K562 treated with DMSO at 1 percent for 12 hours (cell line): ENCODE measurements around the gene EHBP1L1. TPM values are rescaled to one million over a fixed set of nuclear protein-coding genes. Genes with fewer than 3 reads are reported as not detected.

ENCODE experiments used
- total RNA-seq: library from RNA; unstranded; fragments of 300-600 nt; gene quantifications from 2 replicates; pipeline ENCODE4 v1.2.3, GENCODE V29; 2022; ENCODE audit not compliant: insufficient read depth

The EHBP1L1 gene
- total RNA-seq = 47.2 and 71.8 TPM in 2 replicates

DNA sequence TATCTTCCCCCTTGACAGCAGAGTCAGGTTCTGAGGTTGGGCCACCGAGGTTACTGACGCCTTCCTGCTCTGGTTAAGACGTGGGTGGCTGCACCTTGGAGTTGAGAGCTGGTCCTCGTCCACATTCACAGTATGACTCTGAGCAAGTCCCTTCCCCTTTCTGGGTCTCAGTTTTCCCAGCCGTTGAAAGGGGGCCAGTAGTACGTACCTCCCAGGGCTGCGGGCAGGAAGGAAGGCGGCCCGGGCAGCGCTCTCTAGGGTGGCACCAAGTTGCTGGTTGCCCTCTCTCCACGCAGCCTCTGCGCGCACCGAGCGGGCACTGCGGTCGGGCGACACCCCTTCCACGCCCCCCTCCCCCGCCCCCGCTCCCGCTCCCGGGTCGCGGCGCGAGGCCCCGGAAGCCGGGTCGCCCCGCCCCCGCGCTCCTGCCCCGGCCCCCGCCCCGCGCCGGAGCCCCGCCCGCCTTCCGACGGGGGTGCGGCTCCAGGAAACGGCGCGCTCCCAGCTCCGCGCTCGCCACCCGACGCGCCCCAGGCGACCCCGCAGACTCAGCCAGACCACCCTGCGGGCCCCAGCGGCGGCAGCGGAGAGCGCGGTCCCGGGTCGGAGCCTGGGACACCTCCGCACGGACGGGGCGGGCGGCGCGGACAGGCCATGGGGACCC is at the start of gene EHBP1L1:
TSS of gene EHBP1L1 (plus strand) at position 486 of the 664 bp plus-strand sequence. CDS start 250 bp downstream, outside the sequence.

DNA sequence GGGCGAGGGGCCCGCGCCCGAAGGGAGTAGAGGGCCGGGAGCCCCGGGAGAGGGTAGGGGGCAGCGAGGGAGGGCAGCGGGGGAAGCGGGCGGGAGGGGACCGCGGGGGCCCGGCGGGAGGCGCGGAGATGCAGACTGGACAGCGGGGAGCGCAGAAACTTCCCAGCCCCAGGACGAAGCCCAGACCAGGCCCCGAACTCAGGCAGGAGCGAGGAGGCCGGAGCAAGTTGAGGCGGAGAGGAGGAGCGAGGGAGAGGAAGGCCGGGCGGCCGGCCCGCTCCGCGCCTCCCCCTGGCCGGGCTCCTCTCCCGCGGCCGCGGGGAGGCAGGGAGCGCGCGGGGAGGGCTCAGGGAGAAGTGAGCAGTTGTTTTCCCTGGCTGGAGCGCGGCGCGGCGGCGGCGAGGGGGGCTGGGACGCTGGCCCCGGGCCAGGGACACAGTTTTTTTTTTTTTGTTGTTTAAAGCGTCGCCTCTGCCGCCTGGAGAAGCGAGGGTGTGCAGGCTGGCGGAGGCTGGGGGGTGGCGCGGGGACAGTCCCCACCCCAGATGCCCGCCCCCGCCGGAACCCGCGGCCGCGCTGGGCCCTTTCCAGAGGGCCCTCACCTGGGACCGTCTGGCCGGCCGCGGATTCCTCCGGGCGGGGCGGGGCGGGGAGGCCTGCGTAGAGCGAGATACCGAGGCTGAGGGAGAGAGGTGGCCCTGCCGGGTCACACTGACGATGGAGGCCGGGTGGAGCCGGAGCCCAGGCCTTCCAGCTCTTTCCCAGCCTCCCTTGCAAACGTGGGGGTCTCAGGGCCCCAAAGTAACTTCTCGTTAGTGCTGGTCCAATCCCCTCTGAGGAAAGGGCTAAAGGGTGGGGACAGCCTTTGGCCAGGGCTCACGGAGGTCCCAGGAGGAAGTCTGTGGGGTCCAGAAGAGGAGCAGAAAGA is 17.6 kb upstream of the EHBP1L1 start, which contains the start of gene LTBP3:
TSS of gene LTBP3 (minus strand) at position 358 of the 928 bp plus-strand sequence. CDS start 400 bp downstream, outside the sequence.

DNA sequence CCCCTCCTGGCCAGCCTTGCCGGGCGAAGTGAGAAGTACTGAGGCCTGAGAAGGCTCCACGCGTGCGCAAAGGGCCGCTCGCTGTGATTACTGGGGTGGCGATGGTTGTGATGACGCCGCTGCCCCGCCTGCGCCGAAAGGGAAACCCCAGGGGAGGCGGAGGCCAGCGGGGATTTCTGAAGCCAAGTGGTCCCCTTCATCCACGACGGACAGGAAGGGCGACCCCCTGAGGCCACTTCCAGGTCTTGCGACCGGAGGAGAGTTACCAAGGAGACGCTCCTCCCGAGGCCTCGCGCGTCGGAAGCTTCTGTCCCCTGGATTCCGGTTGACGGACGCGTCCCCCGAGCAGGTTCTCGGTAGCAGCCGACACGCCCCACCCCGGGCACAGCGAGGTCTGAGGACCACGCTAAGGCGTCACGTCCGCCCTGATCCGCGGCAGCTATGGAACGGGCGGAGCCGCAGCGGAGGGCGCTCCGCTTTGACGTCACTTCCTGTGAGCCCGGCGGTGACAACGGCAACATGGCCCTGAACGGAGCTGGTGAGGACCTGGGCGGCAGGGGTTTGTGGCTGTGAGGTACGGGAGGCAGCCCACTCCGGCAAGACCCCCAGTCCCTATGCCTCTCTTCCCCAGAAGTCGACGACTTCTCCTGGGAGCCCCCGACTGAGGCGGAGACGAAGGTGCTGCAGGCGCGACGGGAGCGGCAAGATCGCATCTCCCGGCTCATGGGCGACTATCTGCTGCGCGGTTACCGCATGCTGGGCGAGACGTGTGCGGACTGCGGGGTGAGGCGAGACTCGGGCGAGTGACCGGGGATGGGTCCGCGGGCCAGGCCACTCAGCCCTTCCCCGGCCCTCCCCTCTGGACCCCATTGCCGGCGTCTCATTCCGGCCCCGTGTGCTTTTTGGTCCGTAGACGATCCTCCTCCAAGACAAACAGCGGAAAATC is 5.6 kb upstream of the EHBP1L1 start, which contains the start of gene ZNRD2:
TSS of gene ZNRD2 (plus strand) at position 505 of the 946 bp plus-strand sequence. CDS start at position 520, 15 bp downstream.

DNA sequence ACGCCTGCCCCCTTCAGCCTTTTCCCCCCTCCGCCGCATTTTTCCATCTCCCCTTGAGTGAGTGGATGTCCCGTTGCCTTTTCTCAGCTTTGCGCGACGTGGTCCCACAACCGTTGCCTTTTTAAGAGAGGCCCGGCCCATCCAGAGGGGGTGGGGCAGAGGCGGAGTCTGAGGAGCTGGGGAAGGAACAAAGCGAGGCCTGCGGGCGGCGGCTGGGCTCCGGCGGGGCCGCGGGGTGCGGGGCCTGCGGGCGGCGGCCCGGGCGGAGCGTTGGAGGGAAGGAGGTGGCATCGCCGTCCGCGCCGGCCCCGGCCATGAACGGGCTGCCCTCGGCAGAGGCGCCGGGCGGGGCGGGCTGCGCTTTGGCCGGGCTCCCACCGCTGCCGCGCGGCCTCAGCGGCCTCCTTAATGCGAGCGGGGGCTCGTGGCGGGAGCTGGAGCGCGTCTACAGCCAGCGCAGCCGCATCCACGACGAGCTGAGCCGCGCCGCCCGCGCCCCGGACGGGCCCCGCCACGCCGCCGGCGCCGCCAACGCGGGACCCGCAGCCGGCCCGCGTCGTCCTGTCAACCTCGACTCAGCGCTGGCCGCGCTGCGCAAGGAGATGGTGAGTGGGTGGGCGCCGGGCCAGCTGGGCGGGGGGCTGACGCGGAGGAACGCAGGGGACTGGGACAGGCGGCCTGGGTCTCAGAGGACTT is 3.3 kb upstream of the EHBP1L1 start, which contains the start of gene FAM89B:
TSS of gene FAM89B (plus strand) at position 183 of the 696 bp plus-strand sequence. CDS start at position 315, 132 bp downstream.

DNA sequence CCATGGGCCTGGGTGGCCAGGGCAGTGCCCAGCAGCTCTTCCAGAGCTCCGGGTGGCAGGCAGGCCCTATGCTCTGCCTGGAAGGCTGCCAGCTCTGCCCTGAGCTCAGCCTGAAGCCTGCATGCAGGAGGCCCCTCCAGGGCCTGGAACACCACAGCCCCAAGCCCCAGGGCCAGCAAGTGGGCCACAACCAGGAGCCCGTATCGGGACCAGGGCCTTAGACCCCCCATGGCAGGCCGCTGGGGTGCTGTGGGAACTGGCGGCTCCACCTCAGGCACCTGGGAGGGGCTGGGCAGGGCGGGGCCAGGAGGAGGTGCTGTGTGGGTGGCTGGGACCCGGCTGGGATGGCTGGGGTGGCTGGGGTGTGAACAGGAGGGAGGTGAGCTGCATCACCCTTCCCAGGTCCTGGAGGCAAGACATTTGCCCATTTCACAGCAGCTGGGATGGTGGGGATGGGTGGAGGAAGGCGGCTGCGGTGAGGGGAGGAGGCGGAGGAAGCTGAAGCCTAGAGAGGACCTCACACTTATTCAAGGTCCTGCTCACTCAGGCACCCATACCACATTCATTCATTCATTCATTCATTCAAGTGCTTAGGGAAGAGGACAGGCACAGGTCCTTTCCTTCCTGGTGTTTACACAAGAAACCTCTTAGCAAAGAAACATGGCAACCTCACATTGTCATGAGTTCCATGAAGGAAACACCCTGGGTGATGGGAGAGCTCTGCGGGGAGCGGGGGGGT is 19.9 kb downstream of the EHBP1L1 start, which contains the start of gene KCNK7:
TSS of gene KCNK7 (minus strand) at position 258 of the 739 bp plus-strand sequence. CDS start at position 230, 28 bp downstream.

DNA sequence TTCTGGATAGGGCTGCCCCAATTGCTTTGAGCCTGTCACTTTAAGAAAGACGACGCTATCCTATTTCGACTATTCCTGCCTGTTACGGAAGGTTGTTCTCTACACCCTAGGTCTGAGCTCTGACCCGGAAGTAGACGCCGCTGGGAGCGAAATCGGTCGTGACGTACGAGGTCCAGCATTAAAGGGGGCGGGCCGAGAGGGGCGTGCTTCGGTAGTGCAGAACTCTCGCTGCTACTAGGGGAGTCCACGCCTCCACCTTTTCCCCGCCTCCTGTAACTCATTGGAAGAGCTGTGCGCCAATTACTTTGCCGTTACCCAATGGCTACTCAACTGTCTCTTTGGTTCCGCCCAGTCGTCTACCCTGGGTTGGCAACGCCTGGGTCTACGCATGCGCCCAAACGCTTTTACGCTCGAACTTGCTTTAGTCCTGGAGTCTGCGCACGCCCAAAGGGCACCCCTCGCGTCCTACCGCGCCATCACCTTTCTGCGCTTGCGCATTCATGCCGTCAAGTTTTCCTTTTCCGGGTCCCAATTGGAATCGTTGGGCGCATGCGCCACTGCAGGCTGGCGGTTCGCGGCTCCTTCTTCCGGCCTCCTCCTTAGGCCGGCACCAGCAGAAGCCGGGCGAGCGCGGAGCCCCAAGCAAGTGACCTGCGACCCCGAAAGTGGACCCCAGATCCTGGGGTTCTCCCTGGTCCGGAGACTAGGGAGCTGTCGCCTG is 39.5 kb downstream of the EHBP1L1 start, which contains the start of gene PCNX3:
TSS of gene PCNX3 (plus strand) at position 548 of the 721 bp plus-strand sequence. CDS start 536 bp downstream, outside the sequence.

DNA sequence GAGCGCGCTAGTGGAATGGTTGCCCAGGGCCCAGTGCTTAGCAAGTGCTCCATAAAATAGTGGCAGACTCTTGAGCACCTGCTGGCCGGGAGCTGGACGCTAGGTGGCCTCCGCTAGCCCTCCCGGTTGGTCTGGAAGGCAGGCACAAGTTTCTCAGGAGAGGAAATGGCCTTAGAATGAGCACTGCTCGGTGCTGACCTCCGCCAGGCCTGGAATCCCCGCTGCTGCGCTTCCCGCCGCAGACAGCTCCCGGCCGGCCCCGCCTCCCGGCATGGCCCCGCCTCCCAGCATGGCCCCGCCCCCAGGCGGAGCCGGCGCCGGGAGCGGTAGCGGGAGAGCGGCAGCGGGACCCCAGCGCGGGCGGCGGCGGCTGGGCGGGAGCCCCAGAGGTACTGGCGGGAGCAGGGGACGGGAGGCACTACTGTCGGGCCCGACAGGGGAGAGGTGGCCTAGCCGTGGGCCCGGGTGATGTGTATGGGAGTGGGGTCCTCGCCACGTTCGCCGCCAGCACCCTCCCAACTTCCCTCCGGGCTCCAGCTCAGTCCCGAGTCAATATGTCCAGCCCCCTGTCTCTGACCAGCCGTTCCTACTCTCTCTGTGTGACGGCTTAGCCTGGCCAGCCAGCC is 62.1 kb downstream of the EHBP1L1 start, which contains the start of gene SIPA1:
TSS of gene SIPA1 (plus strand) at position 308 of the 626 bp plus-strand sequence. CDS start 2,821 bp downstream, outside the sequence.

Other genes with a start within 250 kb of the EHBP1L1 start
- gene DPF2, start 242.2 kb upstream of the EHBP1L1 start, total RNA-seq = 41.9 and 70.0 TPM in 2 replicates
- gene TIGD3, start 221.3 kb upstream of the EHBP1L1 start, total RNA-seq = 6.5 and 7.1 TPM in 2 replicates
- 0.65 and 1.1 TPM in 2 replicates for gene SLC25A45, start 193.4 kb upstream of the EHBP1L1 start, total RNA-seq
- gene FRMD8, start 189.4 kb upstream of the EHBP1L1 start, total RNA-seq = 35.7 and 51.6 TPM in 2 replicates
- 9.8 and 52.5 TPM in 2 replicates for gene NEAT1, start 153.3 kb upstream of the EHBP1L1 start, total RNA-seq
- 148 and 227 TPM in 2 replicates for gene MALAT1, start 77.0 kb upstream of the EHBP1L1 start, total RNA-seq
- 110 and 115 TPM in 2 replicates for gene SCYL1, start 51.0 kb upstream of the EHBP1L1 start, total RNA-seq
- 34.0 and 34.5 TPM in 2 replicates for gene LTBP3, start 17.7 kb upstream of the EHBP1L1 start, total RNA-seq
- 42.5 and 54.0 TPM in 2 replicates for gene ZNRD2, start 5.6 kb upstream of the EHBP1L1 start, total RNA-seq
- gene FAM89B, start 3.5 kb upstream of the EHBP1L1 start, total RNA-seq = 94.7 and 125 TPM in 2 replicates
- not detected in 2 replicates for gene KCNK7, start 19.7 kb downstream of the EHBP1L1 start, total RNA-seq
- gene MAP3K11, start 38.2 kb downstream of the EHBP1L1 start, total RNA-seq = 58.8 and 67.8 TPM in 2 replicates
- 29.9 and 49.8 TPM in 2 replicates for gene PCNX3, start 39.7 kb downstream of the EHBP1L1 start, total RNA-seq
- 53.3 and 65.6 TPM in 2 replicates for gene SIPA1, start 62.0 kb downstream of the EHBP1L1 start, total RNA-seq
- gene RELA, start 86.9 kb downstream of the EHBP1L1 start, total RNA-seq = 40.4 and 85.8 TPM in 2 replicates
- gene KAT5, start 136.2 kb downstream of the EHBP1L1 start, total RNA-seq = 34.6 and 39.5 TPM in 2 replicates
- 31.8 and 55.6 TPM in 2 replicates for gene RNASEH2C, start 144.7 kb downstream of the EHBP1L1 start, total RNA-seq
- gene AP5B1, start 204.9 kb downstream of the EHBP1L1 start, total RNA-seq = 16.1 and 36.7 TPM in 2 replicates
- gene OVOL1, start 211.0 kb downstream of the EHBP1L1 start, total RNA-seq = not detected in 2 replicates